Mammary epithelial cell (primary cell): ENCODE measurements around the gene PDGFA.

Source experiments
- CTCF ChIP-seq, 2 donors: IDR thresholded peaks in 1 of 2; conservative IDR thresholded peaks in 1 of 2; 2 replicates each; pipeline ENCODE4 v1.5.1; 2011 to 2012; ENCODE audit warnings: inconsistent platforms in 2 of 2, low read length in 2 of 2, mild to moderate bottlenecking in 2 of 2, control low read depth in 1 of 2, low read depth in 1 of 2; ENCODE audit not compliant: insufficient read depth in 1 of 2; ENCODE audit errors: extremely low read depth in 1 of 2
- EZH2 ChIP-seq: IDR thresholded peaks from 2 replicates; pipeline ENCODE4 v1.6.1; 2012; ENCODE audit warnings: low read length, inconsistent platforms, borderline replicate concordance

GRCh38 chr7:549066-549890 is 29.6 kb upstream of the PDGFA start:
- TF ChIP-seq CTCF (conservative IDR thresholded peaks at IDR 0.05 in 1 of 2, IDR thresholded peaks at IDR 0.05 in 1 of 2; ENCODE audit: extremely low read depth in 1 of 2, insufficient read depth in 1 of 2, low read depth in 1 of 2, low read length in 2 of 2) (no peak), EZH2 (no peak)
